Esophagus muscularis mucosa (tissue), 4 donors: Measurements from ENCODE around the gene IL21R. TPM values are rescaled to one million over a fixed set of nuclear protein-coding genes. Genes with fewer than 3 reads are reported as not detected.

Experiments used
- DNase-seq: peaks from one replicate; pipeline ENCODE4 v3.0.0-alpha.2; 2017; ENCODE audit errors: extremely low spot score
- H3K27ac ChIP-seq, 4 donors: fragments of 200-600 bp; sonication (generic); replicated peaks in 1 of 4; 1 replicate in 3 of 4; 2 replicates in 1 of 4; pipeline ENCODE4 v1.5.1; 2016 to 2019; ENCODE audit warnings: mild to moderate bottlenecking in 1 of 4
- H3K27me3 ChIP-seq, 4 donors: fragments of 200-600 bp; sonication (generic); one replicate each; pipeline versions ENCODE4 v1.5.1 to v1.6.0; 2016 to 2019
- H3K36me3 ChIP-seq, 4 donors: fragments of 200-600 bp; sonication (generic); one replicate each; pipeline ENCODE4 v1.5.1; 2016 to 2019
- H3K4me1 ChIP-seq, 4 donors: fragments of 200-600 bp; sonication (generic); one replicate each; pipeline ENCODE4 v1.5.1; 2016 to 2019
- H3K4me3 ChIP-seq, 4 donors: fragments of 200-600 bp; sonication (generic); 1 replicate in 2 of 4; 2 replicates in 2 of 4; pipeline ENCODE4 v1.5.1; 2016 to 2019; ENCODE audit warnings: mild to moderate bottlenecking in 4 of 4, moderate library complexity in 1 of 4
- H3K9me3 ChIP-seq, 4 donors: fragments of 200-600 bp; sonication (generic); 1 replicate in 3 of 4; 2 replicates in 1 of 4; pipeline ENCODE4 v1.5.1; 2016 to 2019
- EP300 ChIP-seq: sonication (generic); formaldehyde crosslinking; IDR thresholded peaks from one replicate; pipeline ENCODE4 v1.6.1; 2017; ENCODE audit warnings: antibody characterized with exemption
- POLR2A ChIP-seq: fragments of 450-650 bp; IDR thresholded peaks from one replicate; pipeline ENCODE4 v1.6.1; 2017; ENCODE audit warnings: antibody characterized with exemption, moderate library complexity, mild to moderate bottlenecking, low read depth
- POLR2AphosphoS5 ChIP-seq, 2 donors: sonication (generic); formaldehyde crosslinking; IDR thresholded peaks; one replicate each; pipeline ENCODE4 v1.6.1; 2017; ENCODE audit warnings: antibody characterized with exemption in 2 of 2
- WGBS: methylation state at CpG from one replicate; pipeline ENCODE4 v1.1.5; 2018; 5-methylcytosine and 5-hydroxymethylcytosine counted together
- intact Hi-C: fragments of 100-400 bp; cut with DNase I; formaldehyde crosslinking; loops from one replicate; pipeline ENCODE4 v1.15.1; 2023
- total RNA-seq, 4 donors: library from RNA; depleted of rRNA; stranded (reverse); fragments of >200 nt; gene quantifications; one replicate each; pipeline versions ENCODE4 v1.1.0 to v1.2.1, GENCODE V29; 2016
- TF ChIP-seq, protein P1 (sequence below), 3 experiments: fragments of 200-600 bp in 2 of 3; fragments of 450-650 bp in 1 of 3; sonication (generic) in 2 of 3; IDR thresholded peaks; one replicate each; pipeline ENCODE4 v1.5.1; 2017 to 2019; ENCODE audit warnings: antibody characterized with exemption in 3 of 3, mild to moderate bottlenecking in 2 of 3, moderate library complexity in 1 of 3

IL21R gene
- total RNA-seq, 4 donors from 2014 or later, result under 0.01 to 0.50 (median 0.17) TPM; not detected in 1

DNA sequence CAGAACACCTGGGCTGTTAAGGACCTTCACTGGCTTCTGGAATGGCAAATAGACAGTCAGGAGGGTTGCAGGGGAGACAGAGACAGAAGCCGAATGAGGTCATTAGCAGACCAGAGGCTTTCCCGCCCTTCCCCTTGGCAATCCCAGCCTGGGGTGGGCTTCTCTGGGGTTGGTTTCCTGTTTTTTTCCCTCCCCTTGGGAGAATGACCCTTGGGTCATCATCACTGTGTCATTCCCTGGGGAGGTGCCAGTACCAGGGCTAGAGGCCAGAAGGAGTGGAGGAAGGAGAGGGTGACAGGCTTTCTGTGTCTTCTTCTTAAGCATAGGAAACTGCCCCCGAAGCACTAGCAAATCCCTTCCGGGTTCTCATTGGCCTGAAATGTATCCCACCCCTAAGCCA, 42.9 kb upstream of the IL21R start:
- intact Hi-C loops, result no loop called here
- TF ChIP-seq EP300 (no peak), POLR2A (no peak), POLR2AphosphoS5 (IDR thresholded peaks at IDR 0.05) (no peak)
- TF ChIP-seq, protein P1, sequence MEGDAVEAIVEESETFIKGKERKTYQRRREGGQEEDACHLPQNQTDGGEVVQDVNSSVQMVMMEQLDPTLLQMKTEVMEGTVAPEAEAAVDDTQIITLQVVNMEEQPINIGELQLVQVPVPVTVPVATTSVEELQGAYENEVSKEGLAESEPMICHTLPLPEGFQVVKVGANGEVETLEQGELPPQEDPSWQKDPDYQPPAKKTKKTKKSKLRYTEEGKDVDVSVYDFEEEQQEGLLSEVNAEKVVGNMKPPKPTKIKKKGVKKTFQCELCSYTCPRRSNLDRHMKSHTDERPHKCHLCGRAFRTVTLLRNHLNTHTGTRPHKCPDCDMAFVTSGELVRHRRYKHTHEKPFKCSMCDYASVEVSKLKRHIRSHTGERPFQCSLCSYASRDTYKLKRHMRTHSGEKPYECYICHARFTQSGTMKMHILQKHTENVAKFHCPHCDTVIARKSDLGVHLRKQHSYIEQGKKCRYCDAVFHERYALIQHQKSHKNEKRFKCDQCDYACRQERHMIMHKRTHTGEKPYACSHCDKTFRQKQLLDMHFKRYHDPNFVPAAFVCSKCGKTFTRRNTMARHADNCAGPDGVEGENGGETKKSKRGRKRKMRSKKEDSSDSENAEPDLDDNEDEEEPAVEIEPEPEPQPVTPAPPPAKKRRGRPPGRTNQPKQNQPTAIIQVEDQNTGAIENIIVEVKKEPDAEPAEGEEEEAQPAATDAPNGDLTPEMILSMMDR (IDR thresholded peaks at IDR 0.05), result no peak

DNA sequence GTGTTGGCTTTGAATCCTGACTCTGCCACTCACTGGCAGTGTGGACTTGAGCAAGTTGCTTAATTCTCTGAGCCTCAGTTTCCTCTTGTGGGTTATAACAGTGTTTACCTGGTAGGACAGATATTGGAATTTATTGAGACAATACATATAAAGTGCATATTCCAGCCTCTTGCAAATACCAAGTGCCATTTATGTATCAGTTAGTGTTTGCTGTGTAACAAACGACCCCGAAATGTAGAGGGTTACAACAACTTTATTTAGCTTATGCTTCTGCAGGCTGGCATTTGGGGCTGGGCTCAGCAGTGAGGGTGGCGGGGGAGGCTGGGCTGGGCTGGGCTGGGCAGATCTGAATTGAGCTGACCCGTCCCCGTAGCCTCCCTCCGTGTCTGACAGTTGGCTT, 42.4 kb upstream of the IL21R start:
- H3K27ac ChIP-seq, result peak overlapping the region in 1 of 4 donors; percentile 21
- H3K4me3 ChIP-seq, result no peak overlapping the region
- no peak for DNase-seq
- H3K9me3 ChIP-seq, result no peaks in the 10 kb centered on the region
- H3K4me1 ChIP-seq, result peaks cover 0 to 22% (median 19%) of the 10 kb centered on the region in 4 donors
- intact Hi-C loops, result no loop called here
- WGBS, result 87% methylated on average over 6 of the region's 6 CpGs
- no peaks in the 10 kb centered on the region for H3K27me3 ChIP-seq
- no peak for TF ChIP-seq POLR2A
- no peak for TF ChIP-seq POLR2AphosphoS5 (IDR thresholded peaks at IDR 0.05)
- TF ChIP-seq, protein P1 (IDR thresholded peaks at IDR 0.05), result no peak
- TF ChIP-seq EP300, result no peak
- H3K36me3 ChIP-seq, result peaks cover 57 to 98% (median 95%) of the 10 kb centered on the region in 4 donors

More for the DNA sequence above, 42.9 kb upstream of the IL21R start:
- no peak overlapping the region for H3K4me3 ChIP-seq
- peaks cover 63 to 100% (median 97%) of the 10 kb centered on the region in 4 donors for H3K36me3 ChIP-seq
- peak overlapping the region in 3 of 4 donors; percentile 21 to 61 (median 35) for H3K27ac ChIP-seq
- H3K9me3 ChIP-seq, result no peaks in the 10 kb centered on the region
- no peak for DNase-seq
- 97% methylated on average over 4 of the region's 4 CpGs for WGBS
- H3K4me1 ChIP-seq, result peaks cover 0 to 17% (median 16%) of the 10 kb centered on the region in 4 donors
- H3K27me3 ChIP-seq, result no peaks in the 10 kb centered on the region

DNA sequence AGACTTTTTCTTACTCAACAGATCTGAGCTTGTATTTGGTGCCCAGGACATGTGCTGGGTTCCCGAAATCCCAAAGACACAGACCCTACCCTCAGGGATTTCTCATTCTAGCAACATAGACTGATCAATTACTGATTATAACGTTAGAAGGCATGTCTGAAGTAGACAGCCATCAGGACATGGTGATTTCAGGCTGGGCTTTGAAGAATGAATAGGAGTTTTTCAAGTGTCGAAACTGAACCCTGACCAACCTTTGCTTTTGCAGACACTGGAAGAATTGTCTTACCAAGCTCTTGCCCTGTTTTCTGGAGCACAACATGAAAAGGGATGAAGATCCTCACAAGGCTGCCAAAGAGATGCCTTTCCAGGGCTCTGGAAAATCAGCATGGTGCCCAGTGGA, 40.0 kb upstream of the IL21R start:
- WGBS, result 92% methylated on average over 3 of the region's 3 CpGs
- DNase-seq, result no peak
- Histone ChIP-seq H3K36me3 (peaks cover 44 to 75% (median 73%) of the 10 kb centered on the region in 4 donors), H3K4me3 (no peak overlapping the region), H3K4me1 (peaks cover 1 to 34% (median 21%) of the 10 kb centered on the region in 4 donors), H3K27me3 (no peaks in the 10 kb centered on the region), H3K9me3 (no peaks in the 10 kb centered on the region), H3K27ac (no peak overlapping the region)
- TF ChIP-seq EP300 (no peak), POLR2A (no peak), POLR2AphosphoS5 (IDR thresholded peaks at IDR 0.05) (no peak)
- TF ChIP-seq, protein P1 (IDR thresholded peaks at IDR 0.05), result no peak
- intact Hi-C loops, result no loop called here

DNA sequence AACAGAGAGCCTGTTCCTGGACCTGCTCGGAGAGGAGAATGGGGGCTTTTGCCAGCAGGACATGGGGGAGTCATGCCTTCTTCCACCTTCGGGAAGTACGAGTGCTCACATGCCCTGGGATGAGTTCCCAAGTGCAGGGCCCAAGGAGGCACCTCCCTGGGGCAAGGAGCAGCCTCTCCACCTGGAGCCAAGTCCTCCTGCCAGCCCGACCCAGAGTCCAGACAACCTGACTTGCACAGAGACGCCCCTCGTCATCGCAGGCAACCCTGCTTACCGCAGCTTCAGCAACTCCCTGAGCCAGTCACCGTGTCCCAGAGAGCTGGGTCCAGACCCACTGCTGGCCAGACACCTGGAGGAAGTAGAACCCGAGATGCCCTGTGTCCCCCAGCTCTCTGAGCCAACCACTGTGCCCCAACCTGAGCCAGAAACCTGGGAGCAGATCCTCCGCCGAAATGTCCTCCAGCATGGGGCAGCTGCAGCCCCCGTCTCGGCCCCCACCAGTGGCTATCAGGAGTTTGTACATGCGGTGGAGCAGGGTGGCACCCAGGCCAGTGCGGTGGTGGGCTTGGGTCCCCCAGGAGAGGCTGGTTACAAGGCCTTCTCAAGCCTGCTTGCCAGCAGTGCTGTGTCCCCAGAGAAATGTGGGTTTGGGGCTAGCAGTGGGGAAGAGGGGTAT, 39.3 kb upstream of the IL21R start:
- intact Hi-C loops, result no loop called here
- WGBS, result 84% methylated on average over 10 of the region's 16 CpGs
- DNase-seq, result no peak
- Histone ChIP-seq H3K4me1 (peaks cover 9 to 41% (median 29%) of the 10 kb centered on the region in 4 donors), H3K9me3 (no peaks in the 10 kb centered on the region), H3K36me3 (peaks cover 44 to 68% (median 67%) of the 10 kb centered on the region in 4 donors), H3K27me3 (no peaks in the 10 kb centered on the region), H3K4me3 (no peak overlapping the region), H3K27ac (peak overlapping the region in 3 of 4 donors; percentile 44 to 65 (median 52))
- TF ChIP-seq POLR2A (no peak), POLR2AphosphoS5 (IDR thresholded peaks at IDR 0.05) (no peak), EP300 (no peak)
- TF ChIP-seq, protein P1 (IDR thresholded peaks at IDR 0.05), result no peak
